ENCODE measurements around the gene LUM. TPM values are rescaled to one million over a fixed set of nuclear protein-coding genes. Genes with fewer than 3 reads are reported as not detected.

The LUM gene
- total RNA-seq, 4 donors from 2014 or later, result 31.5 to 65.2 (median 49.9) TPM

DNA sequence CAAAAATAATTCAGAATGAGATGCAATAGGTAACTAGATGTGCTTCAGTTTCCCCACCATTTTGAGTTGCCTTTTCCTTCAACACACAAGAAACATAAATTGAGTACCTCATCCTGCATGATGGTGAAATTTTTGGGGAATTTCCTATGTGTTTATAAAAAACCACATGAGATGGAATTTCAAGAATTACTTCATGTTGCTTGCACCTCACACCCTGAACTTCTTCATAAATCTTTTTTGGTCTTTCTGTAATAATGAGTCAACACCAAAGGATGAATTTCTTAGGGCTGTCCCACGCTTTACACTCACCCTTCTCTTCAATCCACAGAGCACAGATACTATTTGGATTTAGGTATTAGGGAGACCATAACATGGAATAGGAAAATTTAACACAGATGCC lies 22.6 kb upstream of the LUM start:
- Histone ChIP-seq H3K4me1 (peaks cover 0 to 10% (median 0%) of the 10 kb centered on the region in 4 donors), H3K27me3 (no peaks in the 10 kb centered on the region), H3K4me3 (no peak overlapping the region), H3K9me3 (no peaks in the 10 kb centered on the region), H3K36me3 (no peaks in the 10 kb centered on the region), H3K27ac (no peak overlapping the region)
- TF ChIP-seq, protein P1, sequence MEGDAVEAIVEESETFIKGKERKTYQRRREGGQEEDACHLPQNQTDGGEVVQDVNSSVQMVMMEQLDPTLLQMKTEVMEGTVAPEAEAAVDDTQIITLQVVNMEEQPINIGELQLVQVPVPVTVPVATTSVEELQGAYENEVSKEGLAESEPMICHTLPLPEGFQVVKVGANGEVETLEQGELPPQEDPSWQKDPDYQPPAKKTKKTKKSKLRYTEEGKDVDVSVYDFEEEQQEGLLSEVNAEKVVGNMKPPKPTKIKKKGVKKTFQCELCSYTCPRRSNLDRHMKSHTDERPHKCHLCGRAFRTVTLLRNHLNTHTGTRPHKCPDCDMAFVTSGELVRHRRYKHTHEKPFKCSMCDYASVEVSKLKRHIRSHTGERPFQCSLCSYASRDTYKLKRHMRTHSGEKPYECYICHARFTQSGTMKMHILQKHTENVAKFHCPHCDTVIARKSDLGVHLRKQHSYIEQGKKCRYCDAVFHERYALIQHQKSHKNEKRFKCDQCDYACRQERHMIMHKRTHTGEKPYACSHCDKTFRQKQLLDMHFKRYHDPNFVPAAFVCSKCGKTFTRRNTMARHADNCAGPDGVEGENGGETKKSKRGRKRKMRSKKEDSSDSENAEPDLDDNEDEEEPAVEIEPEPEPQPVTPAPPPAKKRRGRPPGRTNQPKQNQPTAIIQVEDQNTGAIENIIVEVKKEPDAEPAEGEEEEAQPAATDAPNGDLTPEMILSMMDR (IDR thresholded peaks at IDR 0.05), result no peak
- DNase-seq, result no peak

DNA sequence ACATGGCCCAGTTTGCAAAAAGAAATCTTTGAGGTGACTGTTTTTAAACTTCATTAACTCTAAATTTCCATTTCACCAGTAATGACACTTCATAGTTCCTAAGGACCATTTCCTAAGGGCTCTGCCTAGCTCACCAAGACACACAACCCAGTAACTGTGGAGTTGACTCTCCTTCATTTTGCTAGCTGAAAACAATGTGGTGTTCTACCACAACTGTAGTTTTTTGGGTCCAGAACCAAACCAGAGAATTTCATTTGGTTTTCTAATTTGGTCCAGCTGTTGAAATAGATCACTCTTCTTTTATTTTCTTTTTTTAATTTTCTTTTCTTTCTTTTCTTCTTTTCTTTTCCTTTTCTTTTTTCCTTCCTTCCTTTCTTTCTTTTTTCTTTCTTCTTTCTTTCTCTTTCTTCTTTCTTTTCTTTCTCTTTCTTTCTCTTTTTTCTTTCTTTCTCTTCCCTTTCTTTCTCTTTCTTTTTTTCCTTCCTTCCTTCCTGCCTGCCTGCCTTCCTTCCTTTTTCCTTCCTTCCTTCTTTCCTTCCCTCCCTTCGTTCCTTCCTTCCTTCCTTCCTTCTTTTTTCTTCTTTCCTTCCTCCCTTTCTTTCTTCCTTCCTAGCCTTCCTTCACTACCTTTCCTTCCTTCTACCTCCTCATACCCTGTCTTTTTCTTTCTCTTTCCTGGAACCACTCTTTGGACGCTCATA lies 18.5 kb upstream of the LUM start:
- Histone ChIP-seq H3K4me3 (no peak overlapping the region), H3K9me3 (no peaks in the 10 kb centered on the region), H3K36me3 (no peaks in the 10 kb centered on the region), H3K4me1 (no peaks in the 10 kb centered on the region), H3K27me3 (no peaks in the 10 kb centered on the region), H3K27ac (no peak overlapping the region)
- DNase-seq, result no peak
- TF ChIP-seq POLR2A (IDR thresholded peaks at IDR 0.05), result no peak
- TF ChIP-seq, protein P1 (IDR thresholded peaks at IDR 0.05), result no peak

DNA sequence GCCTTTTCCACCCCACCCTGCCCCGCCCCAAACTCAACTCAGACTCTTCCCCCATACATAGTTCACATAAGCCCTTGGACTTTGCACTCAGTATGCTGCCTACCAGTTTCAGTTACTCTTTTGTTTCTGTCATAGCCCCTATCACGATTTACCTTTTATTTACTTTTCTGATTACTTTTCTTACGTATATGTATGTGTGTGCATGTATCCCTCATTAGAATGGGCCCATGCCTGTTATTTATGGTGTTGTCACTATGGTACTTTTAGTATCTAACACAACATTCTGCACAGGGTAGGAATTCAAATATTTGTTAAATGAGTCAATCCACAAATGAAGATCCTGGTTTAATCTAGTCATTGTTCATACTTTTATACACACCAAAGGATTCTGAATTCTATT lies 16.5 kb upstream of the LUM start:
- Histone ChIP-seq H3K4me1 (no peaks in the 10 kb centered on the region), H3K9me3 (no peaks in the 10 kb centered on the region), H3K27me3 (no peaks in the 10 kb centered on the region), H3K36me3 (no peaks in the 10 kb centered on the region), H3K4me3 (no peak overlapping the region), H3K27ac (peak overlapping the region in 1 of 4 donors; percentile 9)
- TF ChIP-seq POLR2A (IDR thresholded peaks at IDR 0.05), result no peak
- TF ChIP-seq, protein P1 (IDR thresholded peaks at IDR 0.05), result no peak
- no peak for DNase-seq

DNA sequence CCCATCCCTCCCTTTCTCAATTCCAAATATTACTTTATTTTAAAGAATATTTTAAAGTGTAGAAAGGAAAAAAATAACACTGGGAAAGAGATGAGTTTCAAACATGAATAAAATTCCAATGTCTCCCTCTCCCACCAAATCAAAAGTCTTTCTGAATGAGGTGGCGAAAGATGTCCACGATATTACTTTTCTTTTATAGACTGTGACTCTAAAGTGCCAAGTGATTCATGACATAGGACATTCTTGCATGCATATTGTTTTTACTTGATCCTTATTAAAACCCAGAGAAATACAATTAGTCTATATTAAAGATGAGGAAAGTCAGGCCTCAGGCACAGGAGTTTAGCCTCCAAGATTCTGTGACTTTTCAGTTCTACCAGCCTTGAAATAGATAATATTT lies 16.0 kb upstream of the LUM start:
- Histone ChIP-seq H3K9me3 (no peaks in the 10 kb centered on the region), H3K4me3 (no peak overlapping the region), H3K27me3 (no peaks in the 10 kb centered on the region), H3K4me1 (no peaks in the 10 kb centered on the region), H3K27ac (peak overlapping the region in 1 of 4 donors; percentile 9), H3K36me3 (no peaks in the 10 kb centered on the region)
- no peak for DNase-seq
- TF ChIP-seq, protein P1 (IDR thresholded peaks at IDR 0.05), result no peak
- no peak for TF ChIP-seq POLR2A (IDR thresholded peaks at IDR 0.05)

DNA sequence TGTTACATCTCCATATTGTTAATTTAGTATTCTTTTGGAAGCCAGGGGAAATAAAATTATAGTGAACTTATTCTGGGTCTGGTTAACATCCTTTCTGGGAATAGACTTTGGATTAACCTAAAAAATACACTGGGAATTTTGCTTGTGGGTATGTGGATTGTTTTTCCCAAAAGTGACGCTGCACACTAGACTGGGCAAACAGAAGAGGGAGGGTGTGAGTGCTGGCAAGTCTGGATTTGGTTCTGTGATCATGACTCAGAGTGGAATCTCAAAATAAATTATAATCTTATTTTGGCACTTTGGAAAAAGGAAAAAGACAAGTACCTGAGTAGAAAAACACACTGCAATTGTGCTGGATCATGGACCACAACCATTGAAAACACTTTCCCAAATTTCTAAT lies 15.2 kb upstream of the LUM start:
- TF ChIP-seq, protein P1 (IDR thresholded peaks at IDR 0.05), result no peak
- TF ChIP-seq POLR2A (IDR thresholded peaks at IDR 0.05), result no peak
- H3K27ac ChIP-seq, result no peak overlapping the region
- no peak for DNase-seq
- H3K4me1 ChIP-seq, result no peaks in the 10 kb centered on the region
- H3K36me3 ChIP-seq, result no peaks in the 10 kb centered on the region
- H3K4me3 ChIP-seq, result no peak overlapping the region
- no peaks in the 10 kb centered on the region for H3K9me3 ChIP-seq
- no peaks in the 10 kb centered on the region for H3K27me3 ChIP-seq
